ENCODE measurements around the gene SKIC2. TPM values are rescaled to one million over a fixed set of nuclear protein-coding genes. Genes with fewer than 3 reads are reported as not detected.

The SKIC2 gene
- total RNA-seq, 1 experiment from 2014 or later = 81.8 TPM

- ChIA-PET POLR2A (no interaction called here), CTCF (interaction anchor here (0.6 kb wide), 1 partner anchor 403 kb away, joined by 4 read pairs; the partner anchor contains the start of gene NFKBIL1)
- H3K9me3 Mint-ChIP-seq = no peaks in the 10 kb centered on the region
- peaks cover 36% of the 10 kb centered on the region for H3K27me3 Mint-ChIP-seq (ENCODE audit: low read depth)
- ATAC-seq (no peak), DNase-seq (ENCODE audit: low spot score) (no peak)
- H3K27ac Mint-ChIP-seq = no peak overlapping the region
- H3K4me3 Mint-ChIP-seq = no peak overlapping the region
- peaks cover 32% of the 10 kb centered on the region for H3K36me3 Mint-ChIP-seq
- peaks cover 4% of the 10 kb centered on the region; the same call in 1 of the 2 replicates for H3K4me1 Mint-ChIP-seq
- TF ChIP-seq GABPB1 (CRISPR knock-in tag; IDR thresholded peaks at IDR 0.05) (no peak), ZNF138 (CRISPR knock-in tag; conservative IDR thresholded peaks at IDR 0.05) (no peak), IRF2 (CRISPR knock-in tag; IDR thresholded peaks at IDR 0.05; ENCODE audit: borderline replicate concordance, low read depth) (no peak), NFE2L1 (CRISPR knock-in tag; IDR thresholded peaks at IDR 0.05) (no peak), NR3C1 (CRISPR knock-in tag; conservative IDR thresholded peaks at IDR 0.05; ENCODE audit: low read depth) (no peak), E2F5 (CRISPR knock-in tag; IDR thresholded peaks at IDR 0.05) (no peak), TCF7 (CRISPR knock-in tag; IDR thresholded peaks at IDR 0.05; ENCODE audit: low read depth) (no peak), PRDM15 (CRISPR knock-in tag; IDR thresholded peaks at IDR 0.05) (no peak), ZNF512 (CRISPR knock-in tag; IDR thresholded peaks at IDR 0.05; ENCODE audit: borderline replicate concordance) (no peak), GRHL2 (CRISPR knock-in tag; IDR thresholded peaks at IDR 0.05; ENCODE audit: insufficient replicate concordance, severe bottlenecking) (no peak), NFATC4 (CRISPR knock-in tag; IDR thresholded peaks at IDR 0.05) (no peak)
- TF ChIP-seq, protein P1, sequence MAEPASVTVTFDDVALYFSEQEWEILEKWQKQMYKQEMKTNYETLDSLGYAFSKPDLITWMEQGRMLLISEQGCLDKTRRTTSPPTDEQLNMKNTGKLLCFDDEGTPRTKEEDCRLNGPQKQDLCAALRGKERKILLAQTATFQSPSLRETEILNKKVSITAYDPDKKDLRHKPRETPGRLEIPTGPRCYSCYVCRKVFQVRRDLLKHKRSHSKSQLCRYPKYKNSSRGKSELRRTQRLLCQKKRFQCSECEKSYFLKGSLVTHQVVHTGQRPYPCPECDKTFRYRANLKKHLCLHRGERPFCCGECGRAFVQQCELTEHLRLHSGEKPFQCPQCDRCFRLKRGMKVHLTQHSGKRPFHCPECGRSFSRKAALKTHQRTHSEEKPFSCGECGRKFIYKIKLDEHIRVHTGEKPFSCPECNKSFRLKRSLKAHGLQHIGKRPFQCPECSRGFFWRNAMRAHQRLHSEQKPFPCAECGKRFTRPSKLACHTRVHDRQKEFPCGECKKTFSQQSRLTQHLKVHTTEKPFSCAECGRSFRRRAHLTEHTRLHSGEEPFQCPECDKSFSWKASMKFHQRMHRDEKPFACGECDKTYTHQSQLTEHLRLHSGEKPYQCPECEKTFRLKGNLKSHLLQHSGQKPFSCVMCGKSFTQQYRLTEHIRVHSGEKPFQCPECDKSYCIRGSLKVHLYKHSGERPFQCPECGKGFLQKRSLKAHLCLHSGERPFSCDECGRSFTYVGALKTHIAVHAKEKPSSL (CRISPR knock-in tag; conservative IDR thresholded peaks at IDR 0.05) = no peak
Observed at GRCh38 chr6:31949926-31950548, 8.9 kb upstream of the SKIC2 start.

- DNase-seq (ENCODE audit: low spot score) = peak; percentile 70
- Mint-ChIP-seq H3K4me1 (no peaks in the 10 kb centered on the region), H3K4me3 (no peak overlapping the region), H3K27ac (no peak overlapping the region; the same call in 1 of the 2 replicates), H3K27me3 (ENCODE audit: low read depth) (peaks cover 18% of the 10 kb centered on the region), H3K36me3 (peaks cover 51% of the 10 kb centered on the region), H3K9me3 (no peaks in the 10 kb centered on the region)
- peak; percentile 87 for ATAC-seq
- CTCF ChIA-PET = interaction anchor here (0.6 to 2.1 kb wide), 39 partner anchors 10 to 405 kb away, joined by 3 to 21 read pairs (median 5); partner anchors contain the start of genes ABHD16A, ATP6V1G2, C2 and C6orf47
- POLR2A ChIA-PET = interaction anchor here (0.7 to 1.0 kb wide), 2 partner anchors 54 to 64 kb away, joined by 3 read pairs; no protein-coding TSS in a partner anchor
- TF ChIP-seq CTCF (IDR thresholded peaks at IDR 0.05) = peak; percentile 31
- no peak for TF ChIP-seq PRRX2 (CRISPR knock-in tag; IDR thresholded peaks at IDR 0.05)
Observed at GRCh38 chr6:31952140-31952805, 6.7 kb upstream of the SKIC2 start.
